Stimulated activated memory B cell treated with anti-CD40 and anti-IgM and Interleukin-4, amounts not matched to agents 10 μg/mL and 1 μg/mL and 100 μg/mL, for 72 hours (primary cell): Measurements from ENCODE around the gene NLRP10.

ENCODE experiments used
- ATAC-seq: fragments of 150-1000 bp; cut with Tn5 transposase; 2 replicates; pipeline ENCODE4 v1.10.0; 2021
- H3K27ac Mint-ChIP-seq: one replicate; pipeline ENCODE4 v1.8.0; 2022; ENCODE audit warnings: mild to moderate bottlenecking, mixed read lengths
- H3K27me3 Mint-ChIP-seq: one replicate; pipeline ENCODE4 v1.8.0; 2022; ENCODE audit warnings: mixed read lengths
- H3K36me3 Mint-ChIP-seq: one replicate; pipeline ENCODE4 v1.8.0; 2022; ENCODE audit warnings: mixed read lengths
- H3K4me1 Mint-ChIP-seq: one replicate; pipeline ENCODE4 v1.8.0; 2022; ENCODE audit warnings: mixed read lengths
- H3K4me3 Mint-ChIP-seq: one replicate; pipeline ENCODE4 v1.8.0; 2022; ENCODE audit warnings: mild to moderate bottlenecking, moderate library complexity, mixed read lengths
- H3K9me3 Mint-ChIP-seq: one replicate; pipeline ENCODE4 v1.8.0; 2022; ENCODE audit warnings: mixed read lengths

Gene NLRP10

GRCh38 chr11:7986768-7987559, 21.7 kb upstream of the NLRP10 start, which contains the start of gene EIF3F:
Gene EIF3F, plus strand, starts transcription at chr11:7987337. Its CDS starts 16 bp downstream, at chr11:7987353.
- peak; percentile 99 for ATAC-seq
- Mint-ChIP-seq H3K36me3 (peaks cover 29% of the 10 kb centered on the region), H3K4me1 (peaks cover 46% of the 10 kb centered on the region), H3K9me3 (no peaks in the 10 kb centered on the region), H3K27me3 (no peaks in the 10 kb centered on the region), H3K27ac (peak within 1 kb of the TSS; percentile 90), H3K4me3 (peak within 1 kb of the TSS; percentile 93)

DNA sequence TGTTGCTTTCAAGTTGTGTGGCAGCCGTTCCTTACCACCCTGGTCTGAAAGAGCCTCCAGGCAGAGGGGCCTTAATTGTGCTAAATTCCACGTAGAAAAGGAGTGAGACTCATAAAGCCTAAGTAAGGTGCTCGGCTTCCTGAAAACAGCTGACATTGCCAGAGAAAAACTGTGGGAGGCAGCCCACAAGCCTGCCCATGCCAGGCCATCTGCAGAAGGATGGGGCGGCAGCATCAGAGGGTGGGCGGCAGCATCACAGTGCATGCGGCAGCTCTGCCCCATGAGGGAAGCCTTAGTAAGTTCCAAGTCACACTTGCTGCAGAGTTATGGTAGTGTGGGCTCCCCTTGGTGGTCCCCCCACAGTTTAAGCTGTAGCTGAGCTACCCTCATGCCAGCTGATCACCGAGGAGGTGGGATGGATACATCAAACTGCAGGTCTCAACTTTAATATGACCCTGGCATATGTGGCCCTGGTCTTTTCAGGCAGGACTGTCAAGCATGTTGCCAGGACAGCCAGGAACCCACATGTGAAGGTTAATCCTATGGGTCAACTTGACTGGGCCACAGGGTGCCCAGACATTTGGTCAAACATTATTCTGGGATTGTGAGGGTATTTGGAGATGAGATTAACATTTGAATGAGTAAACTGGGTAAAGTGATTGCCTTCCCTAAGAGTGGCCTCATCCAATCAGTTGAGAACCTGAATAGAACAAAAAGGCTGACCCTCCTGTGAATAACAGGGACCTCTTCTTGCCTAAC, 18.8 kb upstream of the NLRP10 start:
- H3K4me3 Mint-ChIP-seq: no peak overlapping the region
- H3K27ac Mint-ChIP-seq: no peak overlapping the region
- peaks cover 4% of the 10 kb centered on the region for H3K36me3 Mint-ChIP-seq
- no peak for ATAC-seq
- H3K4me1 Mint-ChIP-seq: peaks cover 24% of the 10 kb centered on the region
- no peaks in the 10 kb centered on the region for H3K9me3 Mint-ChIP-seq
- no peaks in the 10 kb centered on the region for H3K27me3 Mint-ChIP-seq

DNA sequence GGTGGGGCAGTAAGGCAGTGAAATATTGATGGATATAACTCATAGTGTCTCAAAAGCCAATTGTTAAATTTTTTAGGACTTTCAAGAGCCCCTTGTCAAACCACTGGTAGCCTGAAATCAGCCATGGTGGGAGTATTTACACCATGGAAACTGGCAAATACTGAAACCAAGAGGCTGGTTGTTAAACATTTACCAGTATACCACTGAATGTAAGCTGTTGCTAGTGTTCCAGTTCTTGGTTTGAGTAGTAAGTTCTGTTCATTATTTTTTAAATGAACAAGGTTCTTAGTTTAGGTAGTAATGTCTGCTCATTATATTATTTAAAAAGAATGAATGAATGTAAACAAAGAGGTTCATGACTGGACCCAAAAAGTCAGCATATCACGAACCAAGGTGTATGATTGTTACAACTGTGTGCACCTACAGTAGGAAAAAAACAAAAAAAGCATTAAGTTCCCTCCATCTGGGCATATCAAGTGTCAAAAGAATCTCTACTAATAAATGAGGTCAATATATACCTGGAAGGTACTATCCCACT, 17.4 kb upstream of the NLRP10 start:
- no peak for ATAC-seq
- Mint-ChIP-seq H3K27me3 (no peaks in the 10 kb centered on the region), H3K27ac (no peak overlapping the region), H3K4me1 (peaks cover 12% of the 10 kb centered on the region), H3K36me3 (no peaks in the 10 kb centered on the region), H3K4me3 (no peak overlapping the region), H3K9me3 (no peaks in the 10 kb centered on the region)

DNA sequence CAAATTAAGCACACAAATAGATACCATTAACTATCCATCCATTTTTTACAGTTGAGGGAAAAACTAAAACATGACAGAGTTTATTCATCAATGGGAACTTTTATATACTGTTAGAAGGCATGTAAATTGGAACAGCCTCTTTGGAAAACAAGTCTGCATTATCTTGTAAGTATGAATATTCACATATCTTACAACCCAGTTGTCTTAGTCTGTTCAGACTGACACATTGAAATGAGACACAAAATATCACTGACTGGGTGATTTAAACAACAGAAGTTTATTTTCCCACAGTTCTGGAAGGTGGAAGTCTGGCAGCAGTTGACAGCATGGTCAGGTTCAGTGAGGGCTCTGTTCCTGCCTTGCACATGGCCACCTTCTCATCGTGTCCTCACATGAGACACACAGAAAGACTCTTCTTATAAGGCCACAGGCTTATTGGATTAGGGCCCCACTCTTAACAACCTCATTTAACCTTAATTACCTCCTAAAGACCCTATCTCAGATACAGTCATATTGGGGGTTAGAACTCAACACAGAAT, 16.4 kb upstream of the NLRP10 start:
- H3K36me3 Mint-ChIP-seq: no peaks in the 10 kb centered on the region
- H3K4me1 Mint-ChIP-seq: peaks cover 6% of the 10 kb centered on the region
- H3K27me3 Mint-ChIP-seq: no peaks in the 10 kb centered on the region
- no peaks in the 10 kb centered on the region for H3K9me3 Mint-ChIP-seq
- no peak overlapping the region for H3K4me3 Mint-ChIP-seq
- no peak overlapping the region for H3K27ac Mint-ChIP-seq
- ATAC-seq: no peak

DNA sequence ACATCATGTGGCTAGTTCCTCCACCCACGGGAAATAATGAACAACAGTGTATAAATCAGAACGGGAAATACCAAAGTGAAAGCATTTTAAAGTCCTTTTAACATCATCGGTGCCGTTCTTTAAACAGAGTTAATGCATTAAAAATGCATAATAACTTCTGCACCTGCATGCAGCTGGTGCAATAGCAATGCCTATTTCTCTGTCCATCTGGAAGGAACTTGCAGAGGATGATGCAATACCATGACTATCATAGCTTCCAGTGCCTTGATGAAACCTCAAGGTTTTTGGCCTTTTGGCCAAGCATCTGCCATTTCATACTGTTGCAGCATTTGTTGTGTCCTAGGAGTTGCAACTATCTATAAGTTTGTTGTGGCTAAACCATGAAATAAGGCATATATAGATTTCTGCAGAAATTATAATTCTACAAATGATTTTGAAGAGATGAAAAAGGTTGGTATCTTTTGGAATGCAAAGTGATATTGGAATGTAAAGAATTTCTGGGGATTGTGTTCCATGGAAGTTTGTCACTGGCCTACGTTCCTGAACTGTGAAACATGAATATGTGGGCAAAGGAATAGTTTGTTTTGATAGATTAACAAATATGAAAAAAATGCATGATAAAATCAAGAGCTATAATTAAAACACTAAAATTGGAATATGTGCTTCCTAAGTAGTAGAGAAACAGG, 12.1 kb upstream of the NLRP10 start:
- ATAC-seq: no peak
- H3K4me3 Mint-ChIP-seq: no peak overlapping the region
- no peaks in the 10 kb centered on the region for H3K9me3 Mint-ChIP-seq

GRCh38 chr11:7974668-7975067, 9.4 kb upstream of the NLRP10 start:
- Mint-ChIP-seq H3K4me1 (no peaks in the 10 kb centered on the region), H3K4me3 (no peak overlapping the region), H3K27me3 (peaks cover 9% of the 10 kb centered on the region), H3K27ac (no peak overlapping the region), H3K36me3 (no peaks in the 10 kb centered on the region), H3K9me3 (no peaks in the 10 kb centered on the region)
- no peak for ATAC-seq

More for the DNA sequence above, 12.1 kb upstream of the NLRP10 start:
- Mint-ChIP-seq H3K27ac (no peak overlapping the region), H3K27me3 (no peaks in the 10 kb centered on the region), H3K36me3 (no peaks in the 10 kb centered on the region), H3K4me1 (no peaks in the 10 kb centered on the region)

GRCh38 chr11:7973011-7973410, 7.8 kb upstream of the NLRP10 start:
- Mint-ChIP-seq H3K9me3 (no peaks in the 10 kb centered on the region), H3K4me1 (no peaks in the 10 kb centered on the region), H3K4me3 (no peak overlapping the region), H3K27ac (no peak overlapping the region), H3K27me3 (peaks cover 18% of the 10 kb centered on the region), H3K36me3 (no peaks in the 10 kb centered on the region)
- ATAC-seq: no peak

GRCh38 chr11:7971846-7972245, 6.6 kb upstream of the NLRP10 start:
- Mint-ChIP-seq H3K4me1 (no peaks in the 10 kb centered on the region), H3K27ac (no peak overlapping the region), H3K9me3 (no peaks in the 10 kb centered on the region), H3K27me3 (peaks cover 23% of the 10 kb centered on the region), H3K4me3 (no peak overlapping the region), H3K36me3 (no peaks in the 10 kb centered on the region)
- no peak for ATAC-seq

DNA sequence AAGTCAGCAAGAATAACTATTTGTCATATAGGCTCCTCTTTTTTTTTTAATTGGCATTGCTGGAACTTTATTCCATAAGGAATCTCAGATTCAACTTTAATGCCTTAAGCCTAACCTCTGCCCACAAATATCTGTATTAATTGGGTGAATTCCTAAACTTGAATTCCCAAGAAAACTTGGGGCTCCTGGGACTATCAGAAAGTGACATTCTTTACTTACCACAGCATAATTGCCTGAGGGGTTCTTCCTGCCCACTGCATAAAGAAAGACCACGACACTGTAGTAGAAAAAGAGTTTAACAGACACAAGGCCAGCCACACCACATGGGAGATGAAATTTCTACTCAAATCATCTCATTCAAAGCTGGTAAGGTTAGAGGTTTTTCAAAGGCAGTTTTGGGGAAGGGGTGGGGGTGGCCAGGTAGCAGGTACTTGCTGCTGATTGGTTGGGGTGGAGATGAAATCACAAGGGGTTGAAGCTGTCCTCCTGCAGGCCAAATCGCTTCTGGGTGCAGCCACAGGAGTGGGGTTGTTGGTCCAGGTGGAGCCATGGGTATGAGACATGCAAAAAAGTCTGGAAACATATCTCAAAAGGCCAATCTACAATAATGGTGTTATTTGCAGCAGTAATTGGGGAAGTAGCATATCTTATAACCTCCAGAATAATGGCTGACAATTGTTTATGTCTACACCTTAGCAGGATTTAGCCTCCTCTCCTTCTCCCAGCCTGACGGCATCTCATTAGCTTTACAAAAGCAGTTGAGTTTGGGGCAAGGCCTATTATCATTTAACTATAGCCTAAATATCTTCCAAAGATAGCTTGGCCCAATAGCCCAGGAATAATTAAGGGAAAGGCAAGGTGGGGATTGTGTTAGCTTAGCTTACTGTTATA, 4.8 kb upstream of the NLRP10 start:
- Mint-ChIP-seq H3K4me1 (no peaks in the 10 kb centered on the region), H3K36me3 (no peaks in the 10 kb centered on the region), H3K4me3 (no peak overlapping the region), H3K27ac (no peak overlapping the region), H3K9me3 (no peaks in the 10 kb centered on the region), H3K27me3 (peaks cover 37% of the 10 kb centered on the region)
- ATAC-seq: no peak

DNA sequence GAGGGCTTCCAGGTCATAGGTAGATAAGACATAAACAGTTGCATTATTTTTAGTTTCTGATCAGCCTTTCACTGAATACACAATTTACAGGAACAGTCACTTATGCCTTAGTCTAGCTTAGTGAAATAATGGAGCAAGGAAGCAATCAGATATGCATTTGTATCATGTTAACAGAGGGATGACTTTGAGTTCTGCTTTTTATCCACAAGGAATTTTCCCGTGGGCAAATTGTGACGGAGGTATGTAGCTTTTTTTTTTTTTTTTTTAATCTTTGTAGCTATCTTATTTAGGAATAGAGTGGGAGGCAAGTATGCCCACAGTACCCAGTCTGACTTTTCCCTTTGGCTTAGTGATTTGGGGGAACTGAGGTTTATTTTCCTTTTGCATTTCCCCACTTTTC, 3.4 kb upstream of the NLRP10 start:
- Mint-ChIP-seq H3K36me3 (no peaks in the 10 kb centered on the region), H3K27ac (no peak overlapping the region), H3K27me3 (peaks cover 46% of the 10 kb centered on the region), H3K9me3 (no peaks in the 10 kb centered on the region), H3K4me3 (no peak overlapping the region), H3K4me1 (no peaks in the 10 kb centered on the region)
- ATAC-seq: no peak

GRCh38 chr11:7967826-7968225, 2.6 kb upstream of the NLRP10 start:
- no peak overlapping the region for H3K27ac Mint-ChIP-seq
- no peaks in the 10 kb centered on the region for H3K36me3 Mint-ChIP-seq
- no peak overlapping the region for H3K4me3 Mint-ChIP-seq

GRCh38 chr11:7967097-7967496, 1.9 kb upstream of the NLRP10 start:
- H3K4me1 Mint-ChIP-seq: no peaks in the 10 kb centered on the region
- ATAC-seq: no peak
- peaks cover 45% of the 10 kb centered on the region for H3K27me3 Mint-ChIP-seq
- H3K36me3 Mint-ChIP-seq: no peaks in the 10 kb centered on the region
- H3K4me3 Mint-ChIP-seq: no peak overlapping the region
- no peak overlapping the region for H3K27ac Mint-ChIP-seq
- H3K9me3 Mint-ChIP-seq: no peaks in the 10 kb centered on the region

More at GRCh38 chr11:7967826-7968225, 2.6 kb upstream of the NLRP10 start:
- Mint-ChIP-seq H3K4me1 (no peaks in the 10 kb centered on the region), H3K9me3 (no peaks in the 10 kb centered on the region), H3K27me3 (peaks cover 46% of the 10 kb centered on the region)
- ATAC-seq: no peak

- no peaks in the 10 kb centered on the region for H3K36me3 Mint-ChIP-seq
- peaks cover 54% of the 10 kb centered on the region for H3K27me3 Mint-ChIP-seq
- ATAC-seq: no peak
- H3K4me1 Mint-ChIP-seq: no peaks in the 10 kb centered on the region
- no peaks in the 10 kb centered on the region for H3K9me3 Mint-ChIP-seq
- H3K4me3 Mint-ChIP-seq: no peak overlapping the region
- no peak overlapping the region for H3K27ac Mint-ChIP-seq
Measured at GRCh38 chr11:7964873-7965272, 374 bp downstream of the NLRP10 start.

GRCh38 chr11:7964261-7964660, 986 bp downstream of the NLRP10 start:
- Mint-ChIP-seq H3K4me3 (no peak overlapping the region), H3K4me1 (no peaks in the 10 kb centered on the region), H3K27me3 (peaks cover 59% of the 10 kb centered on the region), H3K27ac (no peak overlapping the region), H3K9me3 (no peaks in the 10 kb centered on the region), H3K36me3 (no peaks in the 10 kb centered on the region)
- ATAC-seq: no peak
